Peyer's patch (tissue), 4 donors: Measurements from ENCODE around the gene PTPRZ1. TPM values are rescaled to one million over a fixed set of nuclear protein-coding genes. Genes with fewer than 3 reads are reported as not detected.

ENCODE experiments used
- DNase-seq, 3 donors: peaks; one replicate each; pipeline ENCODE4 v3.0.0-alpha.2; 2017 to 2019
- H3K27ac ChIP-seq, 4 donors: fragments of 200-600 bp; sonication (generic); one replicate each; pipeline ENCODE4 v1.5.1; 2016 to 2019
- H3K27me3 ChIP-seq, 2 donors: fragments of 200-600 bp; sonication (generic); one replicate each; pipeline ENCODE4 v1.5.1; 2019
- H3K36me3 ChIP-seq, 3 donors: fragments of 200-600 bp; sonication (generic); one replicate each; pipeline ENCODE4 v1.5.1; 2016 to 2019
- H3K4me1 ChIP-seq, 4 donors: fragments of 200-600 bp; sonication (generic); one replicate each; pipeline ENCODE4 v1.5.1; 2016 to 2019
- H3K4me3 ChIP-seq, 4 donors: fragments of 200-600 bp; sonication (generic); 1 replicate in 3 of 4; 2 replicates in 1 of 4; pipeline ENCODE4 v1.5.1; 2016 to 2019; ENCODE audit warnings: mild to moderate bottlenecking in 1 of 4
- H3K9me3 ChIP-seq, 4 donors: fragments of 200-600 bp; sonication (generic); one replicate each; pipeline ENCODE4 v1.5.1; 2016 to 2019; ENCODE audit warnings: mild to moderate bottlenecking in 1 of 4
- POLR2A ChIP-seq, 2 donors: fragments of 450-650 bp; IDR thresholded peaks; one replicate each; pipeline ENCODE4 v1.5.1; 2017; ENCODE audit warnings: antibody characterized with exemption in 2 of 2, mild to moderate bottlenecking in 2 of 2, moderate library complexity in 2 of 2
- total RNA-seq, 4 donors: library from RNA; depleted of rRNA; stranded (reverse); fragments of >200 nt; gene quantifications; one replicate each; pipeline ENCODE4 v1.1.0, GENCODE V29; 2016
- TF ChIP-seq, protein P1 (sequence below), 6 experiments: fragments of 450-650 bp in 4 of 6; fragments of 200-600 bp in 2 of 6; sonication (generic) in 1 of 6; IDR thresholded peaks; one replicate each; pipeline ENCODE4 v1.5.1; 2017 to 2019; ENCODE audit warnings: antibody characterized with exemption in 6 of 6, mild to moderate bottlenecking in 3 of 6, moderate library complexity in 1 of 6

Gene PTPRZ1
- total RNA-seq, 4 donors from 2014 or later, result 0.54 to 1.7 TPM; not detected in 2

DNA sequence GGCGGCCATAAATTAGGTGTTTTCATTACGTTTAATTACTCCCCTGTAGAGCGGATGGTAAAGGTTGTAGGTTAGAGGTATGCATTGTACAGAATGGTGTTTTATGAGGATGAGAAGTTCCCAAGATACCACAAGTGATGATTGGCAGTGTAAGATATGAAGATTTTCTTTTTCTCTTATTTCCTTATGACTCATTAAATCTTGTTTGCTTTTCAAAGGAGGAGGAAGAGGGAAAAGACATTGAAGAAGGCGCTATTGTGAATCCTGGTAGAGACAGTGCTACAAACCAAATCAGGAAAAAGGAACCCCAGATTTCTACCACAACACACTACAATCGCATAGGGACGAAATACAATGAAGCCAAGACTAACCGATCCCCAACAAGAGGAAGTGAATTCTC lies 137.2 kb downstream of the PTPRZ1 start:
- Histone ChIP-seq H3K4me1 (no peaks in the 10 kb centered on the region), H3K27me3 (no peaks in the 10 kb centered on the region), H3K4me3 (no peak overlapping the region), H3K9me3 (no peaks in the 10 kb centered on the region), H3K27ac (no peak overlapping the region), H3K36me3 (no peaks in the 10 kb centered on the region)
- no peak for TF ChIP-seq POLR2A (IDR thresholded peaks at IDR 0.05)
- TF ChIP-seq, protein P1, sequence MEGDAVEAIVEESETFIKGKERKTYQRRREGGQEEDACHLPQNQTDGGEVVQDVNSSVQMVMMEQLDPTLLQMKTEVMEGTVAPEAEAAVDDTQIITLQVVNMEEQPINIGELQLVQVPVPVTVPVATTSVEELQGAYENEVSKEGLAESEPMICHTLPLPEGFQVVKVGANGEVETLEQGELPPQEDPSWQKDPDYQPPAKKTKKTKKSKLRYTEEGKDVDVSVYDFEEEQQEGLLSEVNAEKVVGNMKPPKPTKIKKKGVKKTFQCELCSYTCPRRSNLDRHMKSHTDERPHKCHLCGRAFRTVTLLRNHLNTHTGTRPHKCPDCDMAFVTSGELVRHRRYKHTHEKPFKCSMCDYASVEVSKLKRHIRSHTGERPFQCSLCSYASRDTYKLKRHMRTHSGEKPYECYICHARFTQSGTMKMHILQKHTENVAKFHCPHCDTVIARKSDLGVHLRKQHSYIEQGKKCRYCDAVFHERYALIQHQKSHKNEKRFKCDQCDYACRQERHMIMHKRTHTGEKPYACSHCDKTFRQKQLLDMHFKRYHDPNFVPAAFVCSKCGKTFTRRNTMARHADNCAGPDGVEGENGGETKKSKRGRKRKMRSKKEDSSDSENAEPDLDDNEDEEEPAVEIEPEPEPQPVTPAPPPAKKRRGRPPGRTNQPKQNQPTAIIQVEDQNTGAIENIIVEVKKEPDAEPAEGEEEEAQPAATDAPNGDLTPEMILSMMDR (IDR thresholded peaks at IDR 0.05), result no peak
- DNase-seq, result no peak

DNA sequence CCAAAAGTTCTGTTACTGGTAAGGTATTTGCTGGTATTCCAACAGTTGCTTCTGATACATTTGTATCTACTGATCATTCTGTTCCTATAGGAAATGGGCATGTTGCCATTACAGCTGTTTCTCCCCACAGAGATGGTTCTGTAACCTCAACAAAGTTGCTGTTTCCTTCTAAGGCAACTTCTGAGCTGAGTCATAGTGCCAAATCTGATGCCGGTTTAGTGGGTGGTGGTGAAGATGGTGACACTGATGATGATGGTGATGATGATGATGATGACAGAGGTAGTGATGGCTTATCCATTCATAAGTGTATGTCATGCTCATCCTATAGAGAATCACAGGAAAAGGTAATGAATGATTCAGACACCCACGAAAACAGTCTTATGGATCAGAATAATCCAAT lies 140.1 kb downstream of the PTPRZ1 start:
- DNase-seq, result no peak
- no peak overlapping the region for H3K27ac ChIP-seq

DNA sequence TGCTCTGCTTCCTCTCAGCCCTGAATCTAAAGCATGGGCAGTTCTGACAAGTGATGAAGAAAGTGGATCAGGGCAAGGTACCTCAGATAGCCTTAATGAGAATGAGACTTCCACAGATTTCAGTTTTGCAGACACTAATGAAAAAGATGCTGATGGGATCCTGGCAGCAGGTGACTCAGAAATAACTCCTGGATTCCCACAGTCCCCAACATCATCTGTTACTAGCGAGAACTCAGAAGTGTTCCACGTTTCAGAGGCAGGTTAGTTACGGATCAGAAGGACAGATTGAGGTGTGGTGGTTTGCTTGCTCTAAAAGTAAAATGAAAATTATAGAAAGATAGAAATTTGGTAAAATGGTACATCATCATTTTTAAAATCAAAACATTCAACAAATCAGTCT lies 140.7 kb downstream of the PTPRZ1 start:
- Histone ChIP-seq H3K4me1 (no peaks in the 10 kb centered on the region), H3K27ac (no peak overlapping the region), H3K9me3 (no peaks in the 10 kb centered on the region), H3K36me3 (no peaks in the 10 kb centered on the region), H3K4me3 (no peak overlapping the region), H3K27me3 (no peaks in the 10 kb centered on the region)
- DNase-seq, result no peak
- TF ChIP-seq, protein P1 (IDR thresholded peaks at IDR 0.05), result no peak
- no peak for TF ChIP-seq POLR2A (IDR thresholded peaks at IDR 0.05)

More for the DNA sequence above, 140.1 kb downstream of the PTPRZ1 start:
- Histone ChIP-seq H3K4me1 (no peaks in the 10 kb centered on the region), H3K36me3 (no peaks in the 10 kb centered on the region), H3K27me3 (no peaks in the 10 kb centered on the region), H3K9me3 (no peaks in the 10 kb centered on the region), H3K4me3 (no peak overlapping the region)
- no peak for TF ChIP-seq POLR2A (IDR thresholded peaks at IDR 0.05)
- TF ChIP-seq, protein P1 (IDR thresholded peaks at IDR 0.05), result no peak

GRCh38 chr7:122014697-122015096 lies 141.7 kb downstream of the PTPRZ1 start:
- Histone ChIP-seq H3K27ac (no peak overlapping the region), H3K27me3 (no peaks in the 10 kb centered on the region), H3K9me3 (no peaks in the 10 kb centered on the region), H3K4me1 (no peaks in the 10 kb centered on the region), H3K36me3 (no peaks in the 10 kb centered on the region), H3K4me3 (no peak overlapping the region)
- TF ChIP-seq, protein P1 (IDR thresholded peaks at IDR 0.05), result no peak
- TF ChIP-seq POLR2A (IDR thresholded peaks at IDR 0.05), result no peak
- no peak for DNase-seq

DNA sequence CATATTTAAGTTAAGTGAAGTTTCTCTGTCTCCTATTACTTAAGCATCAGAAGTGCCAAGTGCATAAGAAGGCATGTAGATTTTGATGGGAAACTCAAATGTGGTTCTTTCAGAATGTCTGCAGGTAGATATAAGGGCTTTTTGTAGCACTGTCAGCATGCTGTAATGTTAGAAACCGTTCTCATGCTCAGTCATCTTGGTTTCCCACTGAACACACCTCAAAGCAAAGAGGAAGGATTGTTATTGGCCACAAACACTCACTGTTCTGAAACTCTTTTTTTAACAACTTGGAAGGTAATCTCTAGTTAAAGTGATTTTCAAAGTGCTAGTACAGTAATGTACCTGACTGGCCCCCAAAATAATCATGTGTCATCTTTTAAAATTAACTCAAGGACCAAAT lies 145.1 kb downstream of the PTPRZ1 start:
- no peak overlapping the region for H3K27ac ChIP-seq
- no peak for DNase-seq
- H3K9me3 ChIP-seq, result no peaks in the 10 kb centered on the region
- no peak for TF ChIP-seq POLR2A (IDR thresholded peaks at IDR 0.05)
- TF ChIP-seq, protein P1 (IDR thresholded peaks at IDR 0.05), result no peak
- no peaks in the 10 kb centered on the region for H3K4me1 ChIP-seq
- no peaks in the 10 kb centered on the region for H3K27me3 ChIP-seq
- H3K4me3 ChIP-seq, result no peak overlapping the region
- no peaks in the 10 kb centered on the region for H3K36me3 ChIP-seq

- H3K9me3 ChIP-seq, result no peaks in the 10 kb centered on the region
- no peaks in the 10 kb centered on the region for H3K27me3 ChIP-seq
- no peak for DNase-seq
- H3K27ac ChIP-seq, result no peak overlapping the region
- H3K4me3 ChIP-seq, result no peak overlapping the region
- H3K4me1 ChIP-seq, result no peaks in the 10 kb centered on the region
- TF ChIP-seq, protein P1 (IDR thresholded peaks at IDR 0.05), result no peak
- no peak for TF ChIP-seq POLR2A (IDR thresholded peaks at IDR 0.05)
- H3K36me3 ChIP-seq, result no peaks in the 10 kb centered on the region
These were observed 154.1 kb downstream of the PTPRZ1 start for GRCh38 chr7:122027058-122027457.
